Measurements from ENCODE around the gene GULP1.

The GULP1 gene

DNA sequence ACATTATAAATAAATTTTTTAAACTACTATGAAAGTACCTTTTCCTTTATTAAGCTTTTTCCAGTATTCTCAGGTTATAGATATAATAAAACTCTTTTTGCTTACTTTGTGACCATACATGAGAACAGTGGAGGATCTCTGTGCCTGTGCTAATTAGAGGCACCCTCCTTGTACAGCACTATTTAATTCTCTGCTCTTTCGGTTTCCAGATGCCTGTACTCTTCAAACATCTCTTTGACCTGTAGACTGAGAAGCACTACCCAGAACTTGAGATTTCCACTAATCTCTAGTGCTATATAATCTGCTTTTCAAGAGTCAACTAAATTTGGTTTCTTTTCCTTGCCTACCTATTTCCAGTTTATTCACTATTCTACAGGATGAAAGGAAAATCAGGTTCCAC lies 131.1 kb downstream of the GULP1 start:
- DNase-seq (ENCODE audit: insufficient read length, low spot score) = no peak
- TF ChIP-seq POLR2A (IDR thresholded peaks at IDR 0.05; ENCODE audit: low read depth, low read length) (no peak), SPI1 (IDR thresholded peaks at IDR 0.05; ENCODE audit: low read depth, low read length) (no peak), POLR2AphosphoS5 (IDR thresholded peaks at IDR 0.05; ENCODE audit: low read depth, low read length) (no peak), POU2F2 (IDR thresholded peaks at IDR 0.05; ENCODE audit: low read depth, low read length) (no peak), PAX5 (IDR thresholded peaks at IDR 0.05; ENCODE audit: insufficient read depth, low read length, severe bottlenecking) (no peak), TAF1 (IDR thresholded peaks at IDR 0.05; ENCODE audit: low read depth, low read length) (no peak)
- FAIRE-seq = no peak

- FAIRE-seq = no peak
- no peak for DNase-seq (ENCODE audit: insufficient read length, low spot score)
- TF ChIP-seq POLR2A (IDR thresholded peaks at IDR 0.05; ENCODE audit: low read depth, low read length) = no peak
- no peak for TF ChIP-seq POU2F2 (IDR thresholded peaks at IDR 0.05; ENCODE audit: low read depth, low read length)
- no peak for TF ChIP-seq TAF1 (IDR thresholded peaks at IDR 0.05; ENCODE audit: low read depth, low read length)
- no peak for TF ChIP-seq POLR2AphosphoS5 (IDR thresholded peaks at IDR 0.05; ENCODE audit: low read depth, low read length)
- TF ChIP-seq PAX5 (IDR thresholded peaks at IDR 0.05; ENCODE audit: insufficient read depth, low read length, severe bottlenecking) = no peak
- no peak for TF ChIP-seq SPI1 (IDR thresholded peaks at IDR 0.05; ENCODE audit: low read depth, low read length)
These were observed 133.6 kb downstream of the GULP1 start for GRCh38 chr2:188425266-188425665.

GRCh38 chr2:188426121-188426520 lies 134.4 kb downstream of the GULP1 start:
- TF ChIP-seq TAF1 (IDR thresholded peaks at IDR 0.05; ENCODE audit: low read depth, low read length) = no peak
- no peak for TF ChIP-seq SPI1 (IDR thresholded peaks at IDR 0.05; ENCODE audit: low read depth, low read length)
- TF ChIP-seq PAX5 (IDR thresholded peaks at IDR 0.05; ENCODE audit: insufficient read depth, low read length, severe bottlenecking) = no peak
- no peak for TF ChIP-seq POU2F2 (IDR thresholded peaks at IDR 0.05; ENCODE audit: low read depth, low read length)
- no peak for TF ChIP-seq POLR2A (IDR thresholded peaks at IDR 0.05; ENCODE audit: low read depth, low read length)
- no peak for TF ChIP-seq POLR2AphosphoS5 (IDR thresholded peaks at IDR 0.05; ENCODE audit: low read depth, low read length)
- DNase-seq (ENCODE audit: insufficient read length, low spot score) (no peak), FAIRE-seq (no peak)

- DNase-seq (ENCODE audit: insufficient read length, low spot score) = no peak
- FAIRE-seq = no peak
- TF ChIP-seq POLR2AphosphoS5 (IDR thresholded peaks at IDR 0.05; ENCODE audit: low read depth, low read length) (no peak), TAF1 (IDR thresholded peaks at IDR 0.05; ENCODE audit: low read depth, low read length) (no peak), PAX5 (IDR thresholded peaks at IDR 0.05; ENCODE audit: insufficient read depth, low read length, severe bottlenecking) (no peak), SPI1 (IDR thresholded peaks at IDR 0.05; ENCODE audit: low read depth, low read length) (no peak)
These were observed 139.0 kb downstream of the GULP1 start for GRCh38 chr2:188430705-188431104.

- no peak for DNase-seq (ENCODE audit: insufficient read length, low spot score)
- FAIRE-seq = no peak
- TF ChIP-seq POU2F2 (IDR thresholded peaks at IDR 0.05; ENCODE audit: low read depth, low read length) (no peak), PAX5 (IDR thresholded peaks at IDR 0.05; ENCODE audit: insufficient read depth, low read length, severe bottlenecking) (no peak), POLR2AphosphoS5 (IDR thresholded peaks at IDR 0.05; ENCODE audit: low read depth, low read length) (no peak), POLR2A (IDR thresholded peaks at IDR 0.05; ENCODE audit: low read depth, low read length) (no peak), TAF1 (IDR thresholded peaks at IDR 0.05; ENCODE audit: low read depth, low read length) (no peak), SPI1 (IDR thresholded peaks at IDR 0.05; ENCODE audit: low read depth, low read length) (no peak)
These were observed 142.3 kb downstream of the GULP1 start for GRCh38 chr2:188434018-188434417.

GRCh38 chr2:188435115-188435514 lies 143.4 kb downstream of the GULP1 start:
- no peak for FAIRE-seq
- TF ChIP-seq PAX5 (IDR thresholded peaks at IDR 0.05; ENCODE audit: insufficient read depth, low read length, severe bottlenecking) (no peak), POLR2AphosphoS5 (IDR thresholded peaks at IDR 0.05; ENCODE audit: low read depth, low read length) (no peak), POU2F2 (IDR thresholded peaks at IDR 0.05; ENCODE audit: low read depth, low read length) (no peak), SPI1 (IDR thresholded peaks at IDR 0.05; ENCODE audit: low read depth, low read length) (no peak), POLR2A (IDR thresholded peaks at IDR 0.05; ENCODE audit: low read depth, low read length) (no peak), TAF1 (IDR thresholded peaks at IDR 0.05; ENCODE audit: low read depth, low read length) (no peak)

DNA sequence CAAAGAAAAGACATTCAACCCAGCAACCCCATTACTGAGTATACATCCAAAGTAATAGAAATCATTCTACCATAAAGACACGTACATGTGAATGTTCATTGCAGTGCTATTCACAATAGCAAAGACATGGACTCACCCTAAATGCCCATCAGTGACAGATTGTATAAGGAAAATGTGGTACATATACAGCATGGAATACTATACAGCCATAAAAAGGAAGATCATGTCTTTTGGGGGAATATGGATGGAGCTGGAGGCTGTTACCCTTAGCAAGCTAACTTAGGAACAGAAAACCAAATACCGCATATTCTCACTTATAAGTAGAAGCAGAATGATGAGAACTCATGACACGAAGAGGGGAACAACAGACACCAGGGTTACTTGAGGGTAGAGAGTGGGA lies 145.9 kb downstream of the GULP1 start:
- no peak for DNase-seq (ENCODE audit: insufficient read length, low spot score)
- FAIRE-seq = no peak
- TF ChIP-seq TAF1 (IDR thresholded peaks at IDR 0.05; ENCODE audit: low read depth, low read length) (no peak), POU2F2 (IDR thresholded peaks at IDR 0.05; ENCODE audit: low read depth, low read length) (no peak), PAX5 (IDR thresholded peaks at IDR 0.05; ENCODE audit: insufficient read depth, low read length, severe bottlenecking) (no peak), SPI1 (IDR thresholded peaks at IDR 0.05; ENCODE audit: low read depth, low read length) (no peak), POLR2A (IDR thresholded peaks at IDR 0.05; ENCODE audit: low read depth, low read length) (no peak), POLR2AphosphoS5 (IDR thresholded peaks at IDR 0.05; ENCODE audit: low read depth, low read length) (no peak)

More at GRCh38 chr2:188435115-188435514, 143.4 kb downstream of the GULP1 start:
- DNase-seq (ENCODE audit: insufficient read length, low spot score) = no peak

DNA sequence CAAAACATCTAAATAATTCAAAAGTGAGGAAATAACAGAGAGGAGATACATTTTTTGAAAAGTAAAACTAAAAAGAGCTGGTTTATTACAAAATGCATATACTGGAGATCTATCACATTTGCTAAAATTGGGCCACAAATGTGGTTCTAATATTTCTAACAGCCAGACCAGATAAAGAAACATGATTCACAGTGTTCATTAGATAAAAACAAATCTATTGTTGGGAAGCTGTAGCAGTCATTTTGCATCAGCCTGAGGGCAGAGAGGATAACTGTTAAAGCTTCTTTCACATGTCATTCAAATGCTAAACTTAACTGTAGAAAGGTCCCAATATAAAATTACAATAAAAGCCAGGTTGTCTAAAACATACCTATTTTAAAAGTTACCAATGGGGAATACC lies 148.3 kb downstream of the GULP1 start:
- FAIRE-seq (no peak), DNase-seq (ENCODE audit: insufficient read length, low spot score) (no peak)
- no peak for TF ChIP-seq POLR2A (IDR thresholded peaks at IDR 0.05; ENCODE audit: low read depth, low read length)
- TF ChIP-seq TAF1 (IDR thresholded peaks at IDR 0.05; ENCODE audit: low read depth, low read length) = no peak

DNA sequence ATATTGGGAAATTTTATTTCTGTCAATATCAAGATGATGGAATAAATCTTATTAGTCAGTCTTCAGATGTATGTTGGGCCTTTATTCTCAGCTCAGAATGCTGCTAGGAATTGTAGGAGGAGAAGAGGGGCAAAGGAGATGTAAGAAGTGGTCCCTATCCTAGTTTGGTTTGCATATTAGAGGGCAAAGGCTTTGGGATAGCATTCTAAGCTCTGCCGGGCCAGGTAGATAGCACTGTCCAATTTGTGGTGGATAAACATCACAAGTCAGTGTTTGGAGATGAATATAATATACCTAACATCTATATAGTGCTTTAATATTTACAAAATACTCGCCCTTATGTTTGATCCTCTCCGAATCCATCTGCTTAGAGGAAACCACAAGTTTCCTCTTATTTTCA lies 149.2 kb downstream of the GULP1 start:
- DNase-seq (ENCODE audit: insufficient read length, low spot score) = no peak
- TF ChIP-seq SPI1 (IDR thresholded peaks at IDR 0.05; ENCODE audit: low read depth, low read length) (no peak), TAF1 (IDR thresholded peaks at IDR 0.05; ENCODE audit: low read depth, low read length) (no peak), POLR2AphosphoS5 (IDR thresholded peaks at IDR 0.05; ENCODE audit: low read depth, low read length) (no peak), POU2F2 (IDR thresholded peaks at IDR 0.05; ENCODE audit: low read depth, low read length) (no peak), PAX5 (IDR thresholded peaks at IDR 0.05; ENCODE audit: insufficient read depth, low read length, severe bottlenecking) (no peak), POLR2A (IDR thresholded peaks at IDR 0.05; ENCODE audit: low read depth, low read length) (no peak)
- FAIRE-seq = no peak

- FAIRE-seq = no peak
- no peak for DNase-seq (ENCODE audit: insufficient read length, low spot score)
- TF ChIP-seq POLR2AphosphoS5 (IDR thresholded peaks at IDR 0.05; ENCODE audit: low read depth, low read length) = no peak
- no peak for TF ChIP-seq SPI1 (IDR thresholded peaks at IDR 0.05; ENCODE audit: low read depth, low read length)
- TF ChIP-seq TAF1 (IDR thresholded peaks at IDR 0.05; ENCODE audit: low read depth, low read length) = no peak
- no peak for TF ChIP-seq PAX5 (IDR thresholded peaks at IDR 0.05; ENCODE audit: insufficient read depth, low read length, severe bottlenecking)
- no peak for TF ChIP-seq POU2F2 (IDR thresholded peaks at IDR 0.05; ENCODE audit: low read depth, low read length)
- no peak for TF ChIP-seq POLR2A (IDR thresholded peaks at IDR 0.05; ENCODE audit: low read depth, low read length)
These were observed 149.7 kb downstream of the GULP1 start for GRCh38 chr2:188441288-188441947.

Data from GM12891 (cell line).